ENCODE measurements around the gene GNAO1.

The GNAO1 gene

DNA sequence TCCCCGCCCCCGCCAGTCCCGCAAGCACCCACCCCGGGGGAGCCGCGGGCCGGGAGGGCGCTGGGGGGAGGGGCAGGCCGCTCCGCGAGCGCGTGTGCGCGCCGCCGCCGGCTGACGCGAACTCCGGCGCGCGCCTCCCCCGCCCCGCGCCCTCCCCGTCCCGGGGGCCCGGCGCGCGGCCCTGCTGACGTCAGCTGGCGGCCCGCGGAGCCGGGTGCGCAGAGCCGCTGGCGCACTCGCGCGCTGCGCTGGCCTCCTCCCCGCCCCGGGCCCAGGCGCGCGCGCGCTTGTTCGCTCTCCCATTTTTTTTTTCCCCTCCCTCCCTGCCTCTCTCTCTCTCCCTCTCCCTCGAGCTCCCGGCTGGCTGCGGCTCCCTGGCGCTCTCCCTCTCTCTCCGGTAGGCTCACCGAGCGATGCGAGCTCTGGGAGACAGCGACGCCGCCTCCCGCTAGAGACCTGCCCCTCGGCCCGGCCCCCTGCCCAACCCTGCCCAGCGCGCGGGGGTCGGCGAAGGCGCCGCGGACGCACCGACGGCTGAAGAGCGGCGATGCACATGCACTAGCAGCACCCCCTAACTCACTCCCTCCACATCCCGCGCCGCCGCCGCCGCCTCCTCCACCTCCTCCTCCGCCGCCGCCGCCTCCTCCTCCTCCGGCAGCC lies at the start of gene GNAO1:
GNAO1 (plus strand) TSS at position 334 of the 660 bp plus-strand sequence. CDS start 747 bp downstream, outside the sequence.
- ChIA-PET CTCF (no interaction called here), POLR2A (no interaction called here)
- TF ChIP-seq SP1 (IDR thresholded peaks at IDR 0.05) (no peak), ZNF384 (IDR thresholded peaks at IDR 0.05) (peak; percentile 56)
- peak; percentile 82 for DNase-seq (ENCODE audit: extremely low spot score)

DNA sequence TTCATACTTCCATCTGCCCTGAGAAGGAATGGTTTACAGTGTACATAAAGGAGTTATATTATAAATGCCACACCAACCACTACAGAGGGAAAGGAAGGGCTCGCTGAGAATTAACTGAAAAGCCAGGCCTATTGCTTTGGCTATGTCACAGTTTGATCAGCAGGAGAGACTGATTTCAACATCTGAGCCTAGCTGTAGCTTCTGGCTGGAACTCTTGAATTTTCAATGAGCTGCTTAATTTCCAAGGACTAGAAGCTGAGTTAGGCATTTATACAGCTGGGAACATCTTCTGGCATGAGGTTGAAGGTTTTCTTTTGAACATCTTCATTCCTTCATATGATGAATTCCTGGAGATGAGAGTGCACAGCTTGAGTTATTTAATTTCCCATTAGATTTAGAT lies 47.6 kb upstream of the GNAO1 start:
- POLR2A ChIA-PET = no interaction called here
- no peak for TF ChIP-seq ELF4 (IDR thresholded peaks at IDR 0.05)
- no peak for TF ChIP-seq ZNF384 (IDR thresholded peaks at IDR 0.05)
- no peak for TF ChIP-seq FOXA1 (IDR thresholded peaks at IDR 0.05)
- DNase-seq (ENCODE audit: extremely low spot score) = no peak
- CTCF ChIA-PET = no interaction called here

DNA sequence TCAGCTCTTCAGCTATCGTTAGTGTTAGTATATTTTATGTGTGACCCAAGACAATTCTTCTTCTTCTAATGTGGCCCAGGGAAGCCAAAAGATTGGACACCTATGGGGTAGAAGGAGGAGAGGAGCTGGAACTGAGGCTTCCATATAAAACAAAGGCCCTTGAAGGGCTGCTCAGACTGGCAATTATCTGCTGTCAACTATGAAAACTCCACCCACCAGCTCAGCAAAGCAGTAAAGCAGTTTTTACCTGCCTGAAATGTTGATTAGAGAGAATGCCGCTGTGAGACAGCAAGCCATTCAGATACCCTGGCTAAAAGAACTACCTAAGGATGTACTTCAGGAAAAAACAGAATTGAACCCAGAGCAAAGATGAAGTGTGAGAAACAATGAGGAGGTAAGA lies 45.9 kb upstream of the GNAO1 start:
- ChIA-PET CTCF (no interaction called here), POLR2A (no interaction called here)
- DNase-seq (ENCODE audit: extremely low spot score) = no peak
- TF ChIP-seq SP1 (IDR thresholded peaks at IDR 0.05) = no peak
- TF ChIP-seq FOXK2 (IDR thresholded peaks at IDR 0.05) = no peak
- no peak for TF ChIP-seq ELF4 (IDR thresholded peaks at IDR 0.05)
- TF ChIP-seq ARNT (IDR thresholded peaks at IDR 0.05) = no peak
- no peak for TF ChIP-seq FOXA1 (IDR thresholded peaks at IDR 0.05)
- no peak for TF ChIP-seq L3MBTL2 (conservative IDR thresholded peaks at IDR 0.05)
- no peak for TF ChIP-seq ZNF384 (IDR thresholded peaks at IDR 0.05)
- no peak for TF ChIP-seq LEF1 (IDR thresholded peaks at IDR 0.05; ENCODE audit: borderline replicate concordance)
- no peak for TF ChIP-seq SUZ12 (IDR thresholded peaks at IDR 0.05)
- TF ChIP-seq CTBP1 (IDR thresholded peaks at IDR 0.05; ENCODE audit: borderline replicate concordance) = no peak
- no peak for TF ChIP-seq BHLHE40 (IDR thresholded peaks at IDR 0.05; ENCODE audit: borderline replicate concordance)
- TF ChIP-seq NFRKB (IDR thresholded peaks at IDR 0.05) = no peak
- no peak for TF ChIP-seq TARDBP (IDR thresholded peaks at IDR 0.05)
- TF ChIP-seq, protein P1, sequence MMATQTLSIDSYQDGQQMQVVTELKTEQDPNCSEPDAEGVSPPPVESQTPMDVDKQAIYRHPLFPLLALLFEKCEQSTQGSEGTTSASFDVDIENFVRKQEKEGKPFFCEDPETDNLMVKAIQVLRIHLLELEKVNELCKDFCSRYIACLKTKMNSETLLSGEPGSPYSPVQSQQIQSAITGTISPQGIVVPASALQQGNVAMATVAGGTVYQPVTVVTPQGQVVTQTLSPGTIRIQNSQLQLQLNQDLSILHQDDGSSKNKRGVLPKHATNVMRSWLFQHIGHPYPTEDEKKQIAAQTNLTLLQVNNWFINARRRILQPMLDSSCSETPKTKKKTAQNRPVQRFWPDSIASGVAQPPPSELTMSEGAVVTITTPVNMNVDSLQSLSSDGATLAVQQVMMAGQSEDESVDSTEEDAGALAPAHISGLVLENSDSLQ (IDR thresholded peaks at IDR 0.05) = no peak
- TF ChIP-seq FOXM1 (IDR thresholded peaks at IDR 0.05; ENCODE audit: borderline replicate concordance) = no peak
- no peak for TF ChIP-seq HDGF (IDR thresholded peaks at IDR 0.05; ENCODE audit: borderline replicate concordance)

DNA sequence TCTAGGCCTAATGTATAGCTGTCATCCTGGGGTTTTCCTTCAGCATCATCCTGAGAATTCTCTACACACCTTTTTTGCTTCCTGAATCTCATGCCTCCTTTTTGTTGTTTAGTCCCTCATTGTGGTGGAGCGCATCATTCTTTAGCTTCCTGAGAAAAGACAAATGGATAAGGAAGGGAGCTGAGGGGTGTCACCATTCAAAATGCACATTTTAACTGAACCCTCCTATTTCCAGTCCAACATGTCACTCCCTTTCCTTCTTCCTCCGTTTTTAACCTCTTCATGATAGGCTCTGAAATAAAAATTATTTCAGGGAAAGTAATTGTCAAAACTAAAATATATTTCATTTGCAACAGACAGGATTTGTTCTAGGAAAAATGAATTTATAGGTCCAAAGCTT lies 39.7 kb upstream of the GNAO1 start:
- DNase-seq (ENCODE audit: extremely low spot score) = no peak
- TF ChIP-seq FOXA1 (IDR thresholded peaks at IDR 0.05) (no peak), HDGF (IDR thresholded peaks at IDR 0.05; ENCODE audit: borderline replicate concordance) (no peak), CTBP1 (IDR thresholded peaks at IDR 0.05; ENCODE audit: borderline replicate concordance) (no peak), SP1 (IDR thresholded peaks at IDR 0.05) (no peak), NFRKB (IDR thresholded peaks at IDR 0.05) (no peak), TARDBP (IDR thresholded peaks at IDR 0.05) (no peak), ELF4 (IDR thresholded peaks at IDR 0.05) (no peak), FOXM1 (IDR thresholded peaks at IDR 0.05; ENCODE audit: borderline replicate concordance) (no peak), FOXK2 (IDR thresholded peaks at IDR 0.05) (no peak), ARNT (IDR thresholded peaks at IDR 0.05) (no peak)
- POLR2A ChIA-PET = no interaction called here
- CTCF ChIA-PET = interaction anchor here (0.7 kb wide), 1 partner anchor 15 kb away, joined by 6 read pairs; no protein-coding TSS in a partner anchor

DNA sequence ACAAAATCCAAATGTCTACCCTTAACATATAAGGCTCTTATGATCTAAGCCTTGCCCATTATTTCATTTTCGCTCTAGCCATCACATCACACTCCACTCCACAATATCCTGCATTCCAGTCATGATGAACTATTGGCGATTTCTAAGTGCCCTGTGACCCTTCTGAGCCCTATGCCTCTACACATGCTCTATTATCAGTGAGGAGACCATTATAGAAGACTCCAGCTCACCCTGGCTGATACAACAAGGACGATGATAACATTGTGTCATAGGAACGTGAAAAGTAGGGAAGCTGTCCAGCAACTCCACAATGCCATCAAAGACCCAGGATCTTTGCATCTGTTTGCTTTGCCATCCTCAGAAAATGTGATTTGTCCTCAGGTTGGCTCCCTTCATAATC lies 29.6 kb upstream of the GNAO1 start:
- CTCF ChIA-PET = no interaction called here
- TF ChIP-seq BHLHE40 (IDR thresholded peaks at IDR 0.05; ENCODE audit: borderline replicate concordance) = no peak
- TF ChIP-seq FOXA1 (IDR thresholded peaks at IDR 0.05) = no peak
- no peak for TF ChIP-seq HDGF (IDR thresholded peaks at IDR 0.05; ENCODE audit: borderline replicate concordance)
- no peak for TF ChIP-seq L3MBTL2 (conservative IDR thresholded peaks at IDR 0.05)
- TF ChIP-seq, protein P1 (IDR thresholded peaks at IDR 0.05) = no peak
- TF ChIP-seq LEF1 (IDR thresholded peaks at IDR 0.05; ENCODE audit: borderline replicate concordance) = no peak
- no peak for TF ChIP-seq ARNT (IDR thresholded peaks at IDR 0.05)
- TF ChIP-seq ZNF384 (IDR thresholded peaks at IDR 0.05) = no peak
- no peak for TF ChIP-seq FOXM1 (IDR thresholded peaks at IDR 0.05; ENCODE audit: borderline replicate concordance)
- no peak for TF ChIP-seq CTBP1 (IDR thresholded peaks at IDR 0.05; ENCODE audit: borderline replicate concordance)
- no peak for TF ChIP-seq FOXK2 (IDR thresholded peaks at IDR 0.05)
- TF ChIP-seq SP1 (IDR thresholded peaks at IDR 0.05) = no peak
- no peak for DNase-seq (ENCODE audit: extremely low spot score)
- POLR2A ChIA-PET = no interaction called here

DNA sequence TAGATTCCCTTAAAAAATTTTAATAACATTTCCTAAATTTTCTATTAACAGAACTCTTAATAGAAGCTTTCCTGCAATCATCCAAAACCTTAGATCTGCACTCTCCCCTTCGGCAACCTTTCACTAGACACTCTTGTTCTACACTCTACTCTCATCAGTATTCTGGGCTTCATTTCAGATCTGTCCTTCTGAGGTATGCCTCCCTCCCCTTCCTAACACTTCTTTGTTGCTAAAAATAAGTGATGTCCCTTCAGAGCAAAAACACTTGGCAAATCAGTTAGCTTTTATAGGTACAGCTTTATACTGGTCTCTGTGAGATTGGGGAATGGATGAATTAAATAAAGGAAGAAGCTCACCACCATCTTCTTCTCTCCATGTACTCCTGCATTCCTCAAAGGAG lies 28.2 kb upstream of the GNAO1 start:
- ChIA-PET CTCF (interaction anchor here (0.6 kb wide), 1 partner anchor 35 kb away, joined by 3 read pairs; no protein-coding TSS in a partner anchor), POLR2A (no interaction called here)
- TF ChIP-seq BHLHE40 (IDR thresholded peaks at IDR 0.05; ENCODE audit: borderline replicate concordance) (no peak), SP1 (IDR thresholded peaks at IDR 0.05) (no peak), NFRKB (IDR thresholded peaks at IDR 0.05) (no peak), TARDBP (IDR thresholded peaks at IDR 0.05) (no peak), SUZ12 (IDR thresholded peaks at IDR 0.05) (no peak), L3MBTL2 (conservative IDR thresholded peaks at IDR 0.05) (no peak), FOXA1 (IDR thresholded peaks at IDR 0.05) (no peak), FOXK2 (IDR thresholded peaks at IDR 0.05) (no peak), CTBP1 (IDR thresholded peaks at IDR 0.05; ENCODE audit: borderline replicate concordance) (no peak), ARNT (IDR thresholded peaks at IDR 0.05) (no peak), FOXM1 (IDR thresholded peaks at IDR 0.05; ENCODE audit: borderline replicate concordance) (no peak), ELF4 (IDR thresholded peaks at IDR 0.05) (no peak), ZNF384 (IDR thresholded peaks at IDR 0.05) (no peak), HDGF (IDR thresholded peaks at IDR 0.05; ENCODE audit: borderline replicate concordance) (no peak), LEF1 (IDR thresholded peaks at IDR 0.05; ENCODE audit: borderline replicate concordance) (no peak)
- TF ChIP-seq, protein P1 (IDR thresholded peaks at IDR 0.05) = no peak
- no peak for DNase-seq (ENCODE audit: extremely low spot score)
